ENCODE data around the gene CXorf38.

DNA sequence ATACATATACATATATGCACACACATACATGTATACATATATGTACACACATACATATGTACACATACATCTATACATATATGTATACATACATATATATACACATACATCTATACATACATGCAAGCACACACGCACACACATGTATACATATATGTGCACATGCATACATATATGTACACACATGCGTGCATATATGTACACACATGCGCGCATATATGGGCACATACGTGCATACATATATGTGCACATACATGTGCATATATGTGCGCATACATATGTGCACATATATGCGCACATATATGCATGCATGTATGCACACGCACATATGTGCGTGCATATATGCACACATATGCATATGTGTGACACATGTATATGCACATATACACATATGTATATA is 31.4 kb downstream of the CXorf38 start:
- no peak for TF ChIP-seq ISL1 (CRISPR knock-in tag; IDR thresholded peaks at IDR 0.05)
- TF ChIP-seq ARNTL (CRISPR knock-in tag; IDR thresholded peaks at IDR 0.05; ENCODE audit: borderline replicate concordance, low read depth), result no peak
- no peak for TF ChIP-seq ZFP30 (CRISPR knock-in tag; IDR thresholded peaks at IDR 0.05)
- TF ChIP-seq TCF4 (CRISPR knock-in tag; IDR thresholded peaks at IDR 0.05; ENCODE audit: borderline replicate concordance), result no peak
- TF ChIP-seq ESRRG (CRISPR knock-in tag; IDR thresholded peaks at IDR 0.05), result no peak
- no peak for TF ChIP-seq RARB (CRISPR knock-in tag; IDR thresholded peaks at IDR 0.05)
- TF ChIP-seq ZNF8 (CRISPR knock-in tag; IDR thresholded peaks at IDR 0.05), result no peak
- TF ChIP-seq PATZ1 (CRISPR knock-in tag; IDR thresholded peaks at IDR 0.05; ENCODE audit: borderline replicate concordance), result no peak
- TF ChIP-seq SNAI2 (CRISPR knock-in tag; IDR thresholded peaks at IDR 0.05), result no peak
- TF ChIP-seq ZFP3 (CRISPR knock-in tag; IDR thresholded peaks at IDR 0.05), result no peak
- no peak for TF ChIP-seq ZNF565 (CRISPR knock-in tag; conservative IDR thresholded peaks at IDR 0.05; ENCODE audit: low read depth)
- TF ChIP-seq, protein P1, sequence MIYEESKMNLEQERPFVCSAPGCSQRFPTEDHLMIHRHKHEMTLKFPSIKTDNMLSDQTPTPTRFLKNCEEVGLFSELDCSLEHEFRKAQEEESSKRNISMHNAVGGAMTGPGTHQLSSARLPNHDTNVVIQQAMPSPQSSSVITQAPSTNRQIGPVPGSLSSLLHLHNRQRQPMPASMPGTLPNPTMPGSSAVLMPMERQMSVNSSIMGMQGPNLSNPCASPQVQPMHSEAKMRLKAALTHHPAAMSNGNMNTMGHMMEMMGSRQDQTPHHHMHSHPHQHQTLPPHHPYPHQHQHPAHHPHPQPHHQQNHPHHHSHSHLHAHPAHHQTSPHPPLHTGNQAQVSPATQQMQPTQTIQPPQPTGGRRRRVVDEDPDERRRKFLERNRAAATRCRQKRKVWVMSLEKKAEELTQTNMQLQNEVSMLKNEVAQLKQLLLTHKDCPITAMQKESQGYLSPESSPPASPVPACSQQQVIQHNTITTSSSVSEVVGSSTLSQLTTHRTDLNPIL (CRISPR knock-in tag; IDR thresholded peaks at IDR 0.05; ENCODE audit: low read depth), result no peak
- no peak for TF ChIP-seq BACH2 (CRISPR knock-in tag; IDR thresholded peaks at IDR 0.05; ENCODE audit: borderline replicate concordance)
